Measurements from ENCODE around the gene TNFRSF8. TPM values are rescaled to one million over a fixed set of nuclear protein-coding genes. Genes with fewer than 3 reads are reported as not detected.
"Not testable (repeated sequence)": the region's sequence is repeated elsewhere in the genome, so short reads cannot be mapped to it uniquely, and the experiment has no call there.

The TNFRSF8 gene
- total RNA-seq, 1 donor from 2014 or later: 0.10 TPM

DNA sequence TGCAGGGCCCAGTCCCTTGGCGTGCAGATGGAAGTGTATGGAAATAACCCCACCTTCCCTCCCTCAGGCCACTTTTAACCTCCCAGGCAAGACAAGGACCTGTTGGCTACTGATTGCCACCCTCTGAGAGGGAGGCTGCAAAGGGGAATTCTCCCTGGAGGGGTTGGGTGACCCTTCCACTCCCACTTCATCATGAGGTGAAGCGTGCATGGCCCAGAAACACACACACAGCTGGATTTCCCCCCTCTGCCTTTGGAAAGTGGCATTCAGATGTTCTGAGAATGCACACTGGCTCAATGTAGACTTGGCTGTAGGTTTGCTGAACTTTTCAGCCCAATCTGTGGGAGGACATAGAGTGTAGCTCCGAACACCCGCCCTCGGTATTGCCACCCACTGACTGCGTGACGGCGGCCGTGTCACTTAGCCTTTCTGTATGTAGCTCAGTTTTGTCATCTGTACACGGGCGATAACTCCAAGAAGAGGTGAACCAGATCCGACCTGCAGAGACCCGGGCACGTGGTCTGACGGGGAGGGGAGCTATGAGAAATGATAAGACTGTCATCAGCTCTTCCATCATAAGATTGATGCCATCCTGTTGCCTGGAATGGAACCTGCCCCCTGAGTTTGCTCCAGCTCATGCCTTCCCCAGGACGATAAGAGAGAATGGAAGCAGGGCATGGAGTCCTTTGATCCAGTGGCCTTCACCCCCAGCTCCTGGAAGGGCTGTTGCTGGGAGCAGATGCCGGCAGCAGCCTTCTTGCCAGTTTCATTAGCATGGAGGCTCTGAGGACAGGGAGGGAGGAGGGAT lies 24.5 kb upstream of the TNFRSF8 start:
- no peak for DNase-seq

DNA sequence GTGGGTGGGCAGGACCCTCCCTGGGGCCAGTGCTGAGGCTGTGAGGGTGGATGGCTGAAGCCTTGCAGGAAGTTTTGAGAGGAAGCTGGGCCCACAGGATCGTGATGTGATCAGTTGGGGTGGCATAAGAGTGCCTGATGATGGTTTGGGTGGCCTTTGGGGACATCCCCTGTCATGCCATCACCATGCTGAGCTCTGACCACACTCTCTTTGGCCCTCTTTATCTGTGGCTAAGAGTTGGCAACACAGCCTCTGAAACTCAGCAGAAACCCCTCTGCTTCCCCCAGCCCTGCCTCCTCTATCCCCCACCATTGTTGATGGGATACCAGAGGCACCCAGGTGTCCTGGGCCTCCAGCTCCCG lies 24.0 kb upstream of the TNFRSF8 start:
- DNase-seq: no peak

DNA sequence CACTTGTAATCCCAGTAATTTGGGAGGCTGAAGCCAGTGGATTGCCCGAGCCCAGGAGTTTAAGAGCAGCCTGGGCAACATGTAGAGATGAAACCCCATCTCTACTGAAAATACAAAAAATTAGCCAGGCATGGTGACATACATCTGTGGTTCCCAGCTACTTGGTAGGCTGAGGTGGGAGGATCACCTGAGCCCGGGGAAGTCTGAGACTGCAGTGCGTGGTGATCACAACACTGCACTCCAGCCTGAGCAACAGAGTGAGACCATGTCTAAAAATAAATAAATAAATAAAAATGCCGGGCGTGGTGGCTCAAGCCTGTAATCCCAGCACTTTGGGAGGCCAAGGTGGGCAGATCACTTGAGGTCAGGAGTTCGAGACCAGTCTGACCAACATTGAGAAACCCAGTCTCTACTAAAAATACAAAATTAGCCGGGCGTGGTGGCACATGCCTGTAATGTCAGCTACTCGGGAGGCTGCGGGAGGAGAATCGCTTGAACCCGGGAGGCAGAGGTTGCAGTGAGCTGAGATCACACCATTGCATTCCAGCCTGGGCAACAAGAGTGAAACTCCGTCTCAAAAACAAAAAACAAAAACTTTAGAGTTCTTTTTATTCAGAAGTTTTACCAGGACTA lies 23.2 kb upstream of the TNFRSF8 start:
- not testable (repeated sequence) for DNase-seq

DNA sequence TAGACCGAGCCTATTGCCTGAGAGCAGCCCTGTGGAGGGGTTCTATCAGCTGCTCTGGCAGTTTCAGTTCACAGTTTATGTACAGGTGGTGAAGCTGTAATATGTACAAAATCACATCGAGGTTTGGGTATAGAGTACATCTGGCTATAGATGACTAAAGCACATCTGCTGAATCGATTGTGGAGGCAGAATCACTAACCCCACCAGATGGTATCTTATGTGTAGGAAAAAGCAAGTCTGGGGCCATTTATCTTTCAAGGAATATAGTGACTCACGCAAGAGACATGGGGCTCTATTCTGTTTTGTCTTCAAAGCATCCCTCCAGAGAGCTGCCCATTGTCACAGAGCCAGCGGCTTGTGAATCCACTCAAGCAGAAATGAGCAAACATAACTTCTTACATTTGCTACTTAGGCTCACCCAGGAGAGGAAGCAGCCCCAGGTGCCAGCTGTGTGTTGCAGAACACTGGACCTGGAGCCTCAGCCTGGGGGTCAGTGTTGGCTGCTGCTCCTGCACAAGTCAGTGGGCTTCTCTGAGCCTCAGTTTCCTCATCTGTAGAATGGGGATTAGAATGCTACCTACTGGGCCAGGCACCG lies 22.5 kb upstream of the TNFRSF8 start:
- DNase-seq: peak; percentile 70

DNA sequence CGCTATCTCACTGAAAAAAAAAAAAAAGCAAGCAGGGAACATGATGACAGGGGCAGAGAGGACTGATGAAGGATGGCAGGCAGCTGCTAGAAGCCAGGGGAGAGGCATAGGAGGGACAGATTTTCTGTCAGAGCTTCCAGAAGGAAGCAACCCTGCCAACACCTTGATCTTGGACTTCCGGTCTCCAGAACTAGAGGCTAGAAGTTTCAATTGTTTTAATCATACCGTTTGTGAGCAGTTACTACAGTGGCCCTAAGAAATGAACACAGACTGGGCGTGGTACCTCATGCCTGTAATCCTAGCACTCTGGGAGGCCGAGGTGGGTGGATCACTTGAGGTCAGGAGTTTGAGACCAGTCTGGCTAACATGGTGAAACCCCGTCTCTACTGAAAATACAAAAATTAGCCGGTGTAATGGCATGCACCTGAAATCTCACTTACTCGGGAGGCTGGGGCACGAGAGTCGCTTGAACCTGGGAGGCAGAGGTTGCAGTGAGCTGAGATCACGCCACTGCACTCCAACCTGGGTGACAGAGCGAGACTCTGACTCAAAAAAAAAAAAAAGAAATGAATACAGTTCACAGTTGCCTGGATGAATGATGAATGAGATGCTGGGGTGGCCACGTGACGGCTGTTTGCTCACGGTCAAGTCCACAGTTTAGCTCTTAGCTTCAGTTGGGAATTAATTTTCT lies 18.8 kb upstream of the TNFRSF8 start:
- not testable (repeated sequence) for DNase-seq

DNA sequence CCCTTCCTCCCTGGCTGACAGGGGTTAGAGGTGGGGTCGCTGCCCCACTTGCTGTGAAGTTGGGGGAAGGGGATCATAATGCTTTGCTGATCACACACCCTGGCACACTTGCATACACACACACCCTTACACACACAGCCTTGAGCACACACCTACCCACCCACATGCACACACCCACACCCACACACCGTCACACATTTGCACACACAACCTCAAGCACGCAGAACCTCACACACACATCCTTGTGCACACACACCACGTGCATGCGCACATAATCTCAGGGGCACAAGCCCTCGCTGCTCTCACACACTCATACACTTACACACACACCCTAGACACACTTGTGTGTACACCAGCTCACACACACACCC lies 16.4 kb upstream of the TNFRSF8 start:
- DNase-seq: no peak

DNA sequence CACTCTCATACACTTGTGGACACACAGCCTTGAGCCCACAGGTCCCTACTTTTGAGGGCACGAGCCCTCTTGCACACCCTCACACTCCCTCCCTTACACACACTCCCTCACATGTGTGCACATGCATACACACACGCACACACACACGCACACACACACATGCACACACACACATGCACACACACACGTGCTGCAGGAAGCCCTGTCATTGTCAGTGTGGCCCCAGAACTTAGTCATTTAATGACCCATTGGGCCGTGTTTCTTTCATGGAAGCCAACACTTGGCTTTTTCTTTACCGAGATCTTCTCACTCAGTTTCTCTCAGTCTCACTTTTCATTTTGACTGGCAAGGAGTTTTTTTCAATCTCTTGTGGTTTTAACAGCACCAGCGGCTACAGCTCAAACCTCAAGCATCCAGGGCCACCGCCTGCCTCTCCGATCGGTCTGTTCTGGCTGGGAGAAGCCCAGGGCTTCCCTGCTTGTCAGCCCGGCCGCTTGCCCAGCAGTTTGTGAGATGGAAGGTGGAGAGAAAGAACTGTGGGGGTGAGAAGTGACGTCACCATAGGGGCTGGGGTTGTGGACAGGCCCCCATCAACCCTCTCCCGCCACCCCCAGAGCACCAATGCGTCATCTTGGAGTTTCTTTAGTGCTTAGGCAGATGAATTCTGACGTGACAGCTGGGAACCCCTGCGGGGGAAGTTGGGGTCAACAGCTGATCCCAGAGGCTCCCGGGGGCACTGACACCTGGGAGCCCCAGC lies 15.8 kb upstream of the TNFRSF8 start:
- DNase-seq: no peak

DNA sequence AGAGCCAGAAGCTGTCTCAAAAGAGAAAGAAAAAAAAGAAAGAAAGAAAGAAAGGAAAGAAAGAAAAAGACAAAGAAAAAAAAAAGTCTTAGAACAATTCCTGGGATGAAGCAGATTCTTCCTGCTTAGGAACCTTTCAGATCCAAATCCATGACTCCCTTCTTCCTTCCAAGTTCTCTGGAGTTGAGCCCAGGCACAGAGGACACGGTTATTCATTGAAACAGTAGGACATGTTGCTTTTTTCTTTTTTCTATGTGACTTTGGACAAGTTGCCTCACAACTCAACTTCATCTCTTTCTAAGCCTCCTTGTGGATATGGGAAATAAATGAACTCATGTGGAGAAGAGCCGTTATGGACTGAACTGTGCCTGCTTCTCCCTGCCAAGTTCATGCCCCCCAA lies 14.7 kb upstream of the TNFRSF8 start:
- no peak for DNase-seq

DNA sequence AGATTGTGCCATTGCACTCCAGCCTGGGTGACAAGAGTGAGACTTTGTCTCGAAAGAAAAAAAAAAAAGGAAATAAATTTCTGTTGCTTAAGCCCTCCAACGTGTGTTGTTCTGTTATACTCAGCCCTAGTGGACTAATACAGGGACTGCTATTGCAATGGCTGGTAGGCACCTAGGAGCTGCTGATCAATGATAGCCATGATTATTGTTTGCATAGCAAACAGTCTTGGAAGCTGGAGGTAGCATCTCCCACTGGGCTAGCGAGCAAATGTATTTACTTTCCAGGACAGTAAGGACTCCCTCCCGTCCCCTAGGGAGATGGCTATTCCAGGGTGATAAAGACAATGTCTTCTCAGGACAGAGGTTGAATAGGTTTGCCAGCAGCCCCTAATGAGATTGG lies 13.5 kb upstream of the TNFRSF8 start:
- no peak for DNase-seq

DNA sequence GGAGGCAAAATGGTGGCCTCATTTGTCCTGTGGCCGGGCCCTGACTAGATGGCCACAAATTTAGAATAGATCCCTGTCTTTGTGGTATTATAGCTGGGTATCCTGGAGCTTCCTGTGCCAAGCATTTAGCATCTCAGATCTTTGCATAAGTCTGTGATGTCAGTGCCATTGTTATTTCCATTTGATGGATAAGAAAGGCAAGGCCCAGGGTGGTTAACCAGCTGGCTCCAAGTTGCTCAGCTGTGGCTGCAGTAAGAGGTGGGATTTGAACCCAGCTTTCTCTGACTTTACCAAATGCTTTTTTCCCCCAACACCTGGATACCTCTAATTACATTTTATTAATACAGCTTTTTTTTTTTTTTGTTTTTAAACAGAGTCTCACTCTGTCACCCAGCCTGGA lies 11.7 kb upstream of the TNFRSF8 start:
- DNase-seq: no peak

DNA sequence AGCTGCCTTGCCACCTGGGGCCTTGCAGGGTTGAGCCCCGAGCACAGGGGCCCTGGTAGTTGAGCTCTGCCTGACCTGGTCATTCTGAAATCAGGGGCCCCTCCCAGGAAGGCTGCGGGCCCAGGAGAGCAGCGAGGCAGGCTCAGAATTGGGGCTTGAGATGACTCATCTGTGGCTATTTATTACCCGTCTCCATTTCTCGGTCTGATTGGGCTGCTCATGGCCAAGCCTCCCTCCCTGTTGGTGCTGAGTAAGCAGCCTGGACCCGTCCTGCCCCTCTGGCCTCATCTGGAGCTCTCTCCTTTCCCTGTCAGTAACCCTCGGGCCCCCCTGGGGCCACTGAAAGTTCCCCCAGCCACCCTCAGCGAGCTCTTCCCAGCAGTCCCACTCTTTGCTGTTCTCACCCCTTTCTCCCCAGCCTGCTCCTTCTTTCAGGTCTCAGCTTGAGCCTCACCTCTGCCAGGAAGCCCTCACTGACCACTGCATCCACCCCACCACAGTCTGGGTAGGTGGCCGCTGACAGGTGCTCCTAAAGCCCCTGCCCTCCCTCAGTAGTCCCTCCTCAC lies 11.0 kb upstream of the TNFRSF8 start:
- peak; percentile 14 for DNase-seq

DNA sequence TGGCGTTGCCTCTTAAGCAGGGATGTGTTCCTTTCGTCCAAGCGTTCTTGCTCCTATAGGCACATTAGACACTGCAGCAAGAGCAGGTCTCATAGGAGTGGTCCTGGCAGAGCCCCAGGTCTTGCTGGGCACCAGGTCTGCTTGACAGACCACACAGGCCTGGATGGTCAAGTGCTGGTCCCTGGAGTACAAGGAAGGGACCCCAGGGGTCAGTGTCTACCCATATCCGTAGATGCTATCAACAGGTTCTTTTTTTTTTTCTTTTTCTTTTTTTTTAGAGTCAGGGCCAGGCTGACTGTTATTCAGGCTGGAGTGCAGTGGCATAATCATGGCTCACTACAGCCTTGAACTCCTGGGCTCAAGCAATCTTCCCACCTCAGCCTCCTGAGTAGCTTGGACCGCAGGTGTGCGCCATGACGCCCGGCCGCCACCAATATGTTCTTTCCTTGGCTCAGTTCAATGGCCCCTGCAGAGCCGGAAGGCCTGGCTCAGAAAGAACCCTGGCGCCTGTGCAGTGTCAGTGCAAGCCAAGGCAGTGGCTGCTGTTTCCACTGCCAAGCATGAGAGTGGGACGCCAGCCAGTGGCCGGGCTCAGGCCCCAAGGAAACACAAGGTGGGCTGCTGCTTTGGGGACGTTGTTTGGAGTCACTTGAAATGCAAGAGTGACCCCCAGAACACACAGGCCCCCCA lies 10.0 kb upstream of the TNFRSF8 start:
- no peak for DNase-seq

DNA sequence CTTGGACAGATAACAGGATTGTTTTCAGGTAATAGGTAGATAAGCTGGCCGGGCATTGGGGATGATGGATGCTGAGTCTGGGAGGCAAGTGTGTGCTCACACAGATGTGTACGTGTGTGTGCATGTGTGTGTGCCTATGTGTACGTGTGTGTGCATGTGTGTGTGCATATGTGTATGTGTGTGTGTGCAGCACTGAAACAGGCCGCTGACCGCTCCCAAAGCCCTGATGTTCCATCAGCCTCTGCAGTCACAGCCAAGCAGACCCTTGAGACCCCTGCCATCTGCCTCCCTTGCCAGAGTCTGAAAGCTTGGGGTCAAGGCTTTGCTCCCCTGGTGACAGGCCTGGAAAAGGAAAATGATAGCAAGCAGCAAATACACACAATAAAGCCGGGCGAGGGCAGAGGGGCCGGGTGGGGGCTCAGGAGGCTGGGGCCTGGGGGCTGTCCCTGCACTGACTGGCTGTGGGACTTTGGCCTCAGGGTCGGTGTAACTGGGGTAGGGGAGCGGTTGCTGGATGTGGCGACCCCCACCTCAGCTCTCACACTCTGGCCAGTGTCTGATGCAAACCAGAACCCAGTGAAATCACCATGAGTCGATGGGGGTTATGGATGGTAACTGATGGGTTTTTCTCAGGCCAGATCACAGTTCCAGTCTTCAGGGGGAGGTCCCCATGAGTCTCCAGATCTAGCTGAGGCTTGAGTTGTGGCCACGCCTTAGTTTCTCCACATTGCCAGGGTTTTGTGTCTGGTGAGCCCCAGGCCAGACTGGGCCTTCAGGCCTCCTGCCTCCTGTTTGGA lies 9.2 kb upstream of the TNFRSF8 start:
- no peak for DNase-seq

DNA sequence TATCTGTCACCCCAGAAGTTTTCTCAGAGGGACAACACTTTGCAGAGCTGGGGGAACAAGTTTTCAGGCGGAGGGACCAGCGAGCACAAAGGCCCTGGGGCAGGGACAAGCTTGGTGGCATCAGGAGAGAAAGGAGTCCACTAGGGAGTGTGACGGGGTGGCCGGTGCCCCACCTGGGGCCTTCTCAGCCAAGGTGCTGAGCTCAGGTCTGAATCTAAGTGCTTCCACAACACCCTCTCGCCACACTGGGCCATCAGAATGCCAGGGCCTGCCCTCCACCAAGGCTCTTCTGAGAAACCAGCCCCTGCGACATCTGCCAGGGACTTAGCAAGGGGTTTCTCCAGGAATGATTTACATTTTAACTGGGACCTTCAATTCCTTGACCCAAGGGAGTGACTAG lies 7.8 kb upstream of the TNFRSF8 start:
- no peak for DNase-seq

DNA sequence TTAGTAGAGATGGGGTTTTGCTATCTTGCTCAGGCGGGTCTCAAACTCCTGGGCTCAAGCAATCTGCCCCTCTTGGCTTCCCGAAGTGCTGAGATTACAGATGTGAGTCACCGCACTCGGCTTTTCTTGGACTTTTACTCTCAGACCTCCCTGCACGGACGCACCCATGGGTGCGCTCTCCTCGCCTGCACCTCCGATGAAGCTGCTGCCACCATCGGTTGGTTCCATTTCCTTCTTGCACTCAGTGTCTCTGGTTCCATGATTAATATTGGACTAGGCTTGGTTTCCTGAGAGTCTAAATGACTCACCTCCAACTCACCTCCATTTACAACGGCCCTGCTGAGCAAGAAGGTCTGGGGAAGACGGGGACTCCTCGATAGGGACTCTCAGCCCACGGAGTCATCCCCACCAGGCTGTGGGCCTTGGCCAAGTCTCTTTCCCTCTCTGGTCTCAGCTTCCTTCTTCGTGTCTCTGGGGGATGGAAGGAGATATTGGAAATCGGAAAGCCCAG lies 6.7 kb upstream of the TNFRSF8 start:
- DNase-seq: no peak

DNA sequence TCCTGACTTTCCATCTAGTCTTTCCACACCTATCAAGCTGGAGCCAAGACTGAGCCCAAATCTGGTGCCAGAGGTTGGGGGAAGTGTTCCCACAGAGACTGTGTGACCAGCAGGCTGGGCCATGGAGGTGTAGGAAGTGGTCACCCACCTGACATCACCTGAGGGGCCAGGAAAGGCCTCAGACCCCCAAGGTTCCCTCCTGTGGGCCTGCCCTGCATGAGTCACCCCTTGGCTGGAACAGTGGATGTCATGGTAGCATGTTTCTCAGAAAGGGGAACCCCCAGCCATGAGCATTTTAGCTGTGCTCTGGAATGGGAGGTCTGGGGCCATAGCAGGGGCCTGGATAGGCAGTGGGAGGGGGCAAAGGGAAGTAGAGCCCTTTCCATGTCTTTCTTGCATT lies 5.7 kb upstream of the TNFRSF8 start:
- no peak for DNase-seq

DNA sequence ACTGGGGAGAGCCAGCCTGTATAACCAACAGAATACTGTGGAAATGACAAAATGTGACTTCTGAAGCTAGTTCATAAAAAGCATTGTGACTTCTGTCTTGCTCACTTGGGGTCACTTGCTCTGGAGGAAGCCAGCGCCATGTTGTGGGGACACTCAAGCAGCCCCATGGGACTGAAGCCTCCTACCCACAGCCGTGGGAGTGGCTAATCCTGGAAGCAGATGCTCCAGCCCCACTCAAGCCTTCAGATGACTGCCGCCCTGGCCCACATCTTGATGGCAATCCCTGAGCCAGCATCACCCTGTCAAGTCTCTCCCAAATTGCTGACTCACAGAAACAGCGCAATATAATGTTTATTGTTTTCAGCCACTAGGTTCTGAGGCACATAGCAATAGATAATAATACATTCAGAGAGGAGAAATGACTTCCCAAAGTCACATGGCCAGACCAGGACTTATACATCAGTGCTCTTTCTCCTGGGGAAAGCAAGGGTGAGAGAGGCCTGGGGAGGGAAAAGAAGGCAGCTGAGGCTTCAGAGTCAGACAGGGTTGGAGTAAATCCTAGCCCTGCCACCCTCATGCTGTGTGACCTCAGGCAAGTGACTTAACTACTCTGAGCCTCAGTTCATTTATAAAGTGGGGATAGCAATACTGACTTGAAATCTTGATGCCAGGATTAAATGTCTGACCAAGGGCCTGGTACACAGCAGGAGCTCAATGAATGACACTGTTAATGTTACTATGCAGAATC lies 5.0 kb upstream of the TNFRSF8 start:
- no peak for DNase-seq

DNA sequence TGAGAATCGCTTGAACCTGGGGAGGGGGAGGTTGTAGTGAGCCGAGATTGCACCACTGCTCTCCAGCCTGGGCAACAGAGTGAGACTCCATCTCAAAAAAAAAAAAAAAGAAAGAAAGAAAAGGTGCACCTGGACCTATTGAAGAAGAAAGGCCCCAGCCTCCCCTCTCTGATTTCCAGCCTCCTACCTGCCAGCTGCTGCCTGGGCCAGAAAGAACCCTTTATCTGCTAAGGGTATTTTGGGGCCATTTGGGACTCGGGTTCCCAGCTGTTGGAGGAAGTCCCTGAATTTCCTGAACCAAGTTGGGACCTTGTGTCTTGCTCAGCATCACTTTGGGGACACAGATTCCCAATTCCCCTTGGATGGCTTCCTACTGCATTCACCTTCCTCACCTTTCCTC lies 3.9 kb upstream of the TNFRSF8 start:
- DNase-seq: no peak

DNA sequence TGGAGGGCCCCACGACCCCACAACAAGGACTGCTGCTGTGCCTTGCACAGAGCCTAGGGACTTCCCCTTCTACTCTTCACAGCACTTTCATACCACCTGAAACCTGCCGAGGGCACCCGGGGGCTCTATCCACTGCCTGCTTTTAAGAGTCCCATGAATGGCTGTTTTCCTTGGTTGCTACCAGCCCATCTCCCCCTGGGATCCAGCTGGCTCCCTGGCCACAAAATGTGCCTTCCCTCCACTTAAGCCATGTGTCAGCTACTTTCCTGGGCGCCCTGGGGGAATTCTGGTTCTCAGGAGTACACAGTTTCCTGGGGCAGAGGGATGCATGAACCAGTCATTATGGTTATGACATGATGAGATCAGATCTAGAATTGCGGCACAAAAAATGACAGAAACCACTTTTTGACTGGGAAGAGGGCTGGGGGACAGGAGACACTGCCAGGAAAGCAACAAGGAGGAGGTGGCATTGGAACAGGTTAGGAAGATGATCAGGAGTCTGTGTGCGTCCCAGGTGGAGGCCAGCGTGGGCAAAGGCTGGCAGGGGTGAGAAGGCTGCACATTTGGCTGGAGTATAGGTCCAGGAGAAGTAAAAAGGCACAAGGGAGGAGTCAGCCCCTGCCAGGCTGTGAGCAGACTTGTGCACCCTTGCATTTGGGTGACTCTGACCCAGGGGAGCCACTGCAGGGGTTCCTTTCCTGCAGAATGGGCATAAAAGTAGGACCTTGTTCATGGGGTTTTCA lies 3.2 kb upstream of the TNFRSF8 start:
- no peak for DNase-seq

Measured in skin of body (tissue), 2 donors.